Measurements from ENCODE around the gene GAB2.
"Not testable (repeated sequence)": the region's sequence is repeated elsewhere in the genome, so short reads cannot be mapped to it uniquely, and the experiment has no call there.

GAB2 gene, protein sequence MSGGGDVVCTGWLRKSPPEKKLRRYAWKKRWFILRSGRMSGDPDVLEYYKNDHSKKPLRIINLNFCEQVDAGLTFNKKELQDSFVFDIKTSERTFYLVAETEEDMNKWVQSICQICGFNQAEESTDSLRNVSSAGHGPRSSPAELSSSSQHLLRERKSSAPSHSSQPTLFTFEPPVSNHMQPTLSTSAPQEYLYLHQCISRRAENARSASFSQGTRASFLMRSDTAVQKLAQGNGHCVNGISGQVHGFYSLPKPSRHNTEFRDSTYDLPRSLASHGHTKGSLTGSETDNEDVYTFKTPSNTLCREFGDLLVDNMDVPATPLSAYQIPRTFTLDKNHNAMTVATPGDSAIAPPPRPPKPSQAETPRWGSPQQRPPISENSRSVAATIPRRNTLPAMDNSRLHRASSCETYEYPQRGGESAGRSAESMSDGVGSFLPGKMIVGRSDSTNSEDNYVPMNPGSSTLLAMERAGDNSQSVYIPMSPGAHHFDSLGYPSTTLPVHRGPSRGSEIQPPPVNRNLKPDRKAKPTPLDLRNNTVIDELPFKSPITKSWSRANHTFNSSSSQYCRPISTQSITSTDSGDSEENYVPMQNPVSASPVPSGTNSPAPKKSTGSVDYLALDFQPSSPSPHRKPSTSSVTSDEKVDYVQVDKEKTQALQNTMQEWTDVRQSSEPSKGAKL

GRCh38 chr11:78417175-78417887 lies at the start of gene GAB2:
Gene GAB2 (minus strand): TSS chr11:78417820. CDS start chr11:78417720, 100 bp downstream.
- peaks cover 14% of the 10 kb centered on the region for H3K36me3 Mint-ChIP-seq (ENCODE audit: insufficient read depth)
- H3K4me1 Mint-ChIP-seq = peaks cover 27% of the 10 kb centered on the region
- DNase-seq (ENCODE audit: low spot score in 2 of 2) = peak in 1 of 2 donors; percentile 19
- H3K27me3 Mint-ChIP-seq = peaks cover 13% of the 10 kb centered on the region
- H3K4me3 Mint-ChIP-seq = peak within 1 kb of the TSS; percentile 93
- ATAC-seq (replicated peaks; ENCODE audit: extremely low read depth, poor library complexity, severe bottlenecking) = peak; percentile 25
- H3K27ac Mint-ChIP-seq (ENCODE audit: low read depth) = peak within 1 kb of the TSS; percentile 87
- H3K9me3 Mint-ChIP-seq = no peaks in the 10 kb centered on the region

DNA sequence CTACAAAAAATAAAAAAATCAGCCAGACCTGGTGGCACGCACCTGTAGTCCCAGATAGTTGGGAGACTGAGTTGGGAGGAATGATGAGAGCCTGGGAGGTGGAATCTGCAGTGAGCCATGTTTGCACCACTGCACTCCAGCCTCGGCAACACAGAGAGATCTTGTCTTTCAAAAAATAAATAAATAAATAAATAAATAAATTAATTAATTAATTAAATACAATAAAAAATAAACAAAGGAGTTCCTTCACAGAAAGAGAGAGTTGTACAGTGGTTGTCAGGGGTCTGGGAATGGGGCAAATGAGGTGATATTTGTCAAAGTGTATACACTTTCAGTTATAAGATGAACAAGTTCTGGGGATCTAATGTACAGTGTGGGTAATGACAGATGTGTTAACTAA lies 49.8 kb upstream of the GAB2 start:
- Mint-ChIP-seq H3K9me3 (peaks cover 6% of the 10 kb centered on the region), H3K36me3 (ENCODE audit: insufficient read depth) (peaks cover 11% of the 10 kb centered on the region), H3K27ac (ENCODE audit: low read depth) (no peak overlapping the region), H3K4me3 (no peak overlapping the region), H3K27me3 (no peaks in the 10 kb centered on the region), H3K4me1 (peaks cover 17% of the 10 kb centered on the region)
- ATAC-seq (replicated peaks; ENCODE audit: extremely low read depth, poor library complexity, severe bottlenecking) = no peak
- DNase-seq (ENCODE audit: low spot score in 2 of 2) = no peak

GRCh38 chr11:78465169-78465942 lies 47.7 kb upstream of the GAB2 start:
- no peaks in the 10 kb centered on the region for H3K27me3 Mint-ChIP-seq
- DNase-seq (ENCODE audit: low spot score in 2 of 2) (peak; percentile 29 to 34), ATAC-seq (replicated peaks; ENCODE audit: extremely low read depth, poor library complexity, severe bottlenecking) (peak; percentile 99)
- H3K27ac Mint-ChIP-seq (ENCODE audit: low read depth) = peak overlapping the region; percentile 93
- H3K4me3 Mint-ChIP-seq = peak overlapping the region; percentile 64
- H3K36me3 Mint-ChIP-seq (ENCODE audit: insufficient read depth) = peaks cover 14% of the 10 kb centered on the region
- no peaks in the 10 kb centered on the region for H3K9me3 Mint-ChIP-seq
- H3K4me1 Mint-ChIP-seq = peaks cover 17% of the 10 kb centered on the region

GRCh38 chr11:78464787-78465168 lies 47.2 kb upstream of the GAB2 start:
- Mint-ChIP-seq H3K4me3 (peak overlapping the region; percentile 9), H3K4me1 (peaks cover 17% of the 10 kb centered on the region), H3K27ac (ENCODE audit: low read depth) (peak overlapping the region; percentile 93), H3K36me3 (ENCODE audit: insufficient read depth) (peaks cover 16% of the 10 kb centered on the region)
- not testable (repeated sequence) for H3K27me3 Mint-ChIP-seq; H3K9me3 Mint-ChIP-seq; DNase-seq (ENCODE audit: low spot score in 2 of 2); ATAC-seq (replicated peaks; ENCODE audit: extremely low read depth, poor library complexity, severe bottlenecking)

DNA sequence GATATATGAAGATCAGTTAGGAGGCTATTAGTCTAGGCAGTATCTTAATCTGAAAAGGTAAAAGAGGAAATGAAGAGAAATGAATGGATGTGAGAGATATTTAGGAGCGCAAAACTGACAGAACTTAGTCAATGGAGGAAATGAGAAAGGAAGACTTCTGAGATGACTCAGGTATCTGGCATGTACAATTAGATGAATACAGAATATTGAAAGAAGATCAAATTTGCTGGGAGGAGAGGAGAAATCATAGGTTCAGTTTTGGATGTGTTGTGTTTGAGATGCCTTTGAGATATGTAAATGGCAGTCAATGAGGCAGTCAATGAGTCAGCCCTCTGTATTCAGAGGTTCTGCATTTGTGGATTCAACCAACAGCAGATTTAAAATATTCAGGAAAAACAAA lies 42.9 kb upstream of the GAB2 start:
- H3K4me1 Mint-ChIP-seq = peaks cover 10% of the 10 kb centered on the region
- H3K36me3 Mint-ChIP-seq (ENCODE audit: insufficient read depth) = peaks cover 12% of the 10 kb centered on the region
- H3K9me3 Mint-ChIP-seq = no peaks in the 10 kb centered on the region
- DNase-seq (ENCODE audit: low spot score in 2 of 2) (no peak), ATAC-seq (replicated peaks; ENCODE audit: extremely low read depth, poor library complexity, severe bottlenecking) (no peak)
- no peak overlapping the region for H3K27ac Mint-ChIP-seq (ENCODE audit: low read depth)
- H3K4me3 Mint-ChIP-seq = no peak overlapping the region
- H3K27me3 Mint-ChIP-seq = no peaks in the 10 kb centered on the region

DNA sequence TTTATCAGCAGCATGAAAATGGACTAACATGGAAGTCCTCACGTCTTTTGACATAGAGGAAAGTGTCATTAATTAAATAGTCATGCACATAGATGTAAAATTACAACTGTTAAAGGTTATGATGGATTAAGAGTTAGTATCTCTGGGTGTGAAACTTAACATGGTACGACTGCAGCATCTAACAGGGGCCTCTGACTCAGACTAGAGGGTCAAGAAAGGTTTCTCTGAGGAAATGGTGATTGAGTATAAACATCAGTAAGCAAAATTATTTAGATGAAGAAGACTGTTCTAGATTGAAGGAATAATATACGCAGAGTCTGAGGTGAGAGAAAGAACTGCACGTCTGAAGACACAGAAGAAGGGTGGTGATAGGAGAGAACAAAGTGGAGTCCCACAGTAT lies 42.1 kb upstream of the GAB2 start:
- Mint-ChIP-seq H3K27me3 (no peaks in the 10 kb centered on the region), H3K27ac (ENCODE audit: low read depth) (no peak overlapping the region), H3K4me1 (peaks cover 6% of the 10 kb centered on the region), H3K4me3 (no peak overlapping the region), H3K9me3 (no peaks in the 10 kb centered on the region), H3K36me3 (ENCODE audit: insufficient read depth) (peaks cover 9% of the 10 kb centered on the region)
- DNase-seq (ENCODE audit: low spot score in 2 of 2) (no peak), ATAC-seq (replicated peaks; ENCODE audit: extremely low read depth, poor library complexity, severe bottlenecking) (no peak)

DNA sequence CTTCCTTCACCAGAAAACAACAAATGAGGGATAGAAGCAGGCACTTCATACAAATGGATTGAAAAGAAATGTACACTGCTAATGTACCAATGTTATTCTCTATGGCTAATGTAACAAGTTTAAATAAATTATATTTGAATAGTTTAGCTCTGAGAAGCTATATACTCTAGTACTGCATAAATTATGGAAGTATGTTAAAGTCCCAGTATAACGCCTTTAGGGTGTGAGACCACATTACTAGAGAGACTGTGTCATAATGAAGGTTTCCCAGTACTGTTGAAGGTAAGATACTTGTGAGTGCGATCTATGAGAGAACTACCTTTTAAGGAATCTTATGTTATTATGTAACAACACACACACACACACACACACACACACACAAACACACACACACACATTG lies 39.8 kb upstream of the GAB2 start:
- Mint-ChIP-seq H3K27me3 (no peaks in the 10 kb centered on the region), H3K9me3 (no peaks in the 10 kb centered on the region), H3K27ac (ENCODE audit: low read depth) (no peak overlapping the region), H3K4me1 (peaks cover 11% of the 10 kb centered on the region), H3K36me3 (ENCODE audit: insufficient read depth) (peaks cover 7% of the 10 kb centered on the region), H3K4me3 (no peak overlapping the region)
- no peak for DNase-seq (ENCODE audit: low spot score in 2 of 2)
- no peak for ATAC-seq (replicated peaks; ENCODE audit: extremely low read depth, poor library complexity, severe bottlenecking)

- H3K4me1 Mint-ChIP-seq = peaks cover 11% of the 10 kb centered on the region
- H3K27ac Mint-ChIP-seq (ENCODE audit: low read depth) = no peak overlapping the region
- no peak overlapping the region for H3K4me3 Mint-ChIP-seq
- no peak for ATAC-seq (replicated peaks; ENCODE audit: extremely low read depth, poor library complexity, severe bottlenecking)
- no peaks in the 10 kb centered on the region for H3K36me3 Mint-ChIP-seq (ENCODE audit: insufficient read depth)
- DNase-seq (ENCODE audit: low spot score in 2 of 2) = no peak
- H3K27me3 Mint-ChIP-seq = no peaks in the 10 kb centered on the region
- no peaks in the 10 kb centered on the region for H3K9me3 Mint-ChIP-seq
Measured at GRCh38 chr11:78453140-78453935, 35.7 kb upstream of the GAB2 start.

DNA sequence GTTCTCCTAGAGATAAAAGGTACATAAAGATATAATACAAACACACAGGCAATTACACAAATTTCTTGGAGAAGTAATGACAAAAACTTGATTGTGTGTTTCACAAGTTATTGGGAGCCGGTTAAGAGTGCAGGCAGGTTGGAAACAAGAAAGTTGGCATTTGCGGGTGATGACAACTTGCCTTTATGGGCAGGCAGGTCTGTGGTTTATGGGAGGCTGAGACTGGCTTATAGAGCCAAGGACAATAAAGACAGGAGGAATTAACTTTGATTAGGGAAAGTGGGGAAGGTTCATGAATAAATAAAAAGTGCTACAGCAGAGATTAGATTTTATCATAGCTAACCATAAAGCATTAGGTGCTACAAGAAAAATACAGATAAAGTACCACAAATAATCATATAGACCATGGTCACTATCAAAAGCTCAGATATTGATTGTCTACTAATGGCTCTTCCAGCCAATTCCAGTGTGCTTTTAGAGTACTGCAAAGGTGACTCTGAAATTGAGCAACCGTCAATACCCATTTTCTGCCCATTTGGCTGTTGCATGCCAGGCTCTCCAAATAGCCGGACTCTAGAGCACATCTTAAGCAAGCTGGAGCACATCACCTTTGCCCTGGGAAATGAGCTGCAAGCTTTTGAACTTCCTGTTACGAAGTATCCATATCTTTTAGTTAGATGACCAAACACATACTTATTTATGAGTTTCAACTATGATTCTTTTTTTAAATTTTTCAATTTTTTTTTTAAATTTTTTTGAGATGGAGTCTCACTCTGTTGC lies 33.9 kb upstream of the GAB2 start:
- Mint-ChIP-seq H3K27ac (ENCODE audit: low read depth) (peak overlapping the region; percentile 13), H3K9me3 (no peaks in the 10 kb centered on the region), H3K4me3 (no peak overlapping the region), H3K36me3 (ENCODE audit: insufficient read depth) (no peaks in the 10 kb centered on the region), H3K4me1 (peaks cover 11% of the 10 kb centered on the region), H3K27me3 (no peaks in the 10 kb centered on the region)
- ATAC-seq (replicated peaks; ENCODE audit: extremely low read depth, poor library complexity, severe bottlenecking) = no peak
- no peak for DNase-seq (ENCODE audit: low spot score in 2 of 2)

GRCh38 chr11:78450866-78451265 lies 33.2 kb upstream of the GAB2 start:
- Mint-ChIP-seq H3K4me1 (peaks cover 11% of the 10 kb centered on the region), H3K4me3 (no peak overlapping the region), H3K9me3 (no peaks in the 10 kb centered on the region), H3K36me3 (ENCODE audit: insufficient read depth) (no peaks in the 10 kb centered on the region), H3K27ac (ENCODE audit: low read depth) (peak overlapping the region; percentile 13), H3K27me3 (no peaks in the 10 kb centered on the region)
- ATAC-seq (replicated peaks; ENCODE audit: extremely low read depth, poor library complexity, severe bottlenecking) (no peak), DNase-seq (ENCODE audit: low spot score in 2 of 2) (no peak)

DNA sequence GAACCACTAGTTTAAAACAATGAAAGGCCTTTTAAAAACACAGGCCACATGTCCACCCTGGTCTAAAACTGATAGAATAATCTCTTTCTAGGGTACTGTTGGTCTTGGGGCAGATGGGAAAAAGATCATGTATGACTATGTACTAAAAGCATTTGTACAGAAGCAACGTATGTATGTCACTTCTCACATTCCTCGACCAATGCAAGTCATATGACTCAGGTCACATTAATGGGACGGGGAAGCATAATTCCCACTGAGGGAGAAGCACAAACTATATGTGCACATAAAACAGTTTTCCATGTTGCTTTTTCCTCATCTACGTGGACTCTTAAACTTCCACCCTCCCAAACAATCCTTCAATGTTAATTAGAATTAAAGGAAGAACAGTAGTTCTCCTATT lies 32.2 kb upstream of the GAB2 start:
- no peak for ATAC-seq (replicated peaks; ENCODE audit: extremely low read depth, poor library complexity, severe bottlenecking)
- H3K4me3 Mint-ChIP-seq = no peak overlapping the region
- no peak for DNase-seq (ENCODE audit: low spot score in 2 of 2)
- no peaks in the 10 kb centered on the region for H3K27me3 Mint-ChIP-seq
- no peaks in the 10 kb centered on the region for H3K9me3 Mint-ChIP-seq
- no peaks in the 10 kb centered on the region for H3K36me3 Mint-ChIP-seq (ENCODE audit: insufficient read depth)
- no peak overlapping the region for H3K27ac Mint-ChIP-seq (ENCODE audit: low read depth)
- H3K4me1 Mint-ChIP-seq = peaks cover 11% of the 10 kb centered on the region
